SU-DHL-6 (cell line): ENCODE measurements around the gene HSPB3.

Experiments
- EZH2phosphoT487 ChIP-seq: fragments of 200-600 bp; sonication (generic), shearing (Covaris generic); conservative IDR thresholded peaks from 2 replicates; pipeline ENCODE4 v1.6.1; 2018; ENCODE audit warnings: mild to moderate bottlenecking, antibody characterized with exemption, low read length, moderate library complexity, mixed read lengths
- TF ChIP-seq, protein P1 (sequence below): fragments of 200-600 bp; sonication (generic); IDR thresholded peaks from one replicate; pipeline ENCODE4 v1.5.1; 2017; ENCODE audit warnings: antibody characterized with exemption, mild to moderate bottlenecking, low read length, moderate library complexity; ENCODE audit not compliant: insufficient read depth, poor library complexity, severe bottlenecking

DNA sequence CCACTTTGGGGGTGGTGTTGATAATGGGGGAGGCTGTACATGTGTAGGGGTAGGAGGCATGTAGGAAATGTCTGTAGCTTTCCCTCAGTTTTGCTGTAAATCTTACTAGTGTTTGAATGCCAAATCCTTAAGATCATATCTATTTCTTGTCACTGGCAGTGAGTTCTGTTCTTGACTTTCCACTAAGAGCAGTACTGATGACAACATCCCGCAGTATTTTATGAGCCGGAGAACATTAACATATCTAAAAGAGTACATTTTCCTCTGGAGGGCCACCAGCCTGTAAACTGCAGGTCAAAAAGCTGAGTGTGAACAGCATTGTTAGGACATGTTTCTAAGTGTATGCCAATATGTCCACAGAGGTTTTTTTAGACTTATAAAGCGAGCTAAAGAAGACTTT is 2.5 kb upstream of the HSPB3 start:
- TF ChIP-seq, protein P1, sequence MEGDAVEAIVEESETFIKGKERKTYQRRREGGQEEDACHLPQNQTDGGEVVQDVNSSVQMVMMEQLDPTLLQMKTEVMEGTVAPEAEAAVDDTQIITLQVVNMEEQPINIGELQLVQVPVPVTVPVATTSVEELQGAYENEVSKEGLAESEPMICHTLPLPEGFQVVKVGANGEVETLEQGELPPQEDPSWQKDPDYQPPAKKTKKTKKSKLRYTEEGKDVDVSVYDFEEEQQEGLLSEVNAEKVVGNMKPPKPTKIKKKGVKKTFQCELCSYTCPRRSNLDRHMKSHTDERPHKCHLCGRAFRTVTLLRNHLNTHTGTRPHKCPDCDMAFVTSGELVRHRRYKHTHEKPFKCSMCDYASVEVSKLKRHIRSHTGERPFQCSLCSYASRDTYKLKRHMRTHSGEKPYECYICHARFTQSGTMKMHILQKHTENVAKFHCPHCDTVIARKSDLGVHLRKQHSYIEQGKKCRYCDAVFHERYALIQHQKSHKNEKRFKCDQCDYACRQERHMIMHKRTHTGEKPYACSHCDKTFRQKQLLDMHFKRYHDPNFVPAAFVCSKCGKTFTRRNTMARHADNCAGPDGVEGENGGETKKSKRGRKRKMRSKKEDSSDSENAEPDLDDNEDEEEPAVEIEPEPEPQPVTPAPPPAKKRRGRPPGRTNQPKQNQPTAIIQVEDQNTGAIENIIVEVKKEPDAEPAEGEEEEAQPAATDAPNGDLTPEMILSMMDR, result no peak
- no peak for TF ChIP-seq EZH2phosphoT487
